Peyer's patch (tissue), 4 donors: ENCODE data around the gene CD164L2.

Source experiments
- CTCF ChIP-seq, 6 experiments: fragments of 450-650 bp in 4 of 6; fragments of 200-600 bp in 2 of 6; sonication (generic) in 1 of 6; IDR thresholded peaks; one replicate each; pipeline ENCODE4 v1.5.1; 2017 to 2019; ENCODE audit warnings: antibody characterized with exemption in 6 of 6, mild to moderate bottlenecking in 3 of 6, moderate library complexity in 1 of 6
- POLR2A ChIP-seq, 2 donors: fragments of 450-650 bp; IDR thresholded peaks; one replicate each; pipeline ENCODE4 v1.5.1; 2017; ENCODE audit warnings: antibody characterized with exemption in 2 of 2, mild to moderate bottlenecking in 2 of 2, moderate library complexity in 2 of 2

DNA sequence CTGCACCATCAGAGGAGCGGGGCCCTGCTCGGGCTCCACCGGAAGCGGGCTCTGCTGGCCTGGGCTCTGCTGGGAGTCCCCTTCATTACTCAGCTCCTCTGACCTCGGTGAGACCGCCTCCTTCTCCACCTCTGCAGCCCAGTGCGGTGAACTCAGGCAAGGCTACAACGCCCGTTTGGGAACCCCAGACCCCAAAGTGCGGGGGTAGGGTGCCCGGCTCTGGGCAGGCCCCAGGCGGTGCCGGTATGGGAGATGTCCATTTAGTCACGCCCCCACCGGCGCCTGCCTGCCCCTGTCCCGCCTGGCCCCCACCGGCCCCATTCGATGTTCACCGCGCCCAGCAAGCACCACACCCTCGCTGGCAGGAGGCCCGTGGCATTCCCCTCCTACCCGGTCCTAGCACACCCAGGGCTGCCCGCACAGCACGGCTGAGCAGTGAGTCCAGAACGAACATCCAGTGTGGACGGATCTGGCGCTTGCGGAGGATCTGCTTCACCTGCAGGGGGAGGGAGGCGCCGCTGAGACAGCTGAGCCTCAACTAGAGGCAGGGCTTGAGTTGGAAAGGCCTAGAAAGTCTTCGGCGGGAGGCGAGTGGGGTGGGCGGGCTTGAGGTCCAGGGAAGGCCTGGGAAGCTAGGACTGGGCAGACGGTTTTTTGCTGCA is 26.4 kb downstream of the CD164L2 start:
- TF ChIP-seq POLR2A (IDR thresholded peaks at IDR 0.05) (no peak), CTCF (IDR thresholded peaks at IDR 0.05) (peak in 2 of 6 experiments; percentile 22 to 28)
